ENCODE data around the gene PSG7. TPM values are rescaled to one million over a fixed set of nuclear protein-coding genes. Genes with fewer than 3 reads are reported as not detected.
"Not testable (repeated sequence)": the region's sequence is repeated elsewhere in the genome, so short reads cannot be mapped to it uniquely, and the experiment has no call there.

Gene PSG7
- not detected for total RNA-seq

DNA sequence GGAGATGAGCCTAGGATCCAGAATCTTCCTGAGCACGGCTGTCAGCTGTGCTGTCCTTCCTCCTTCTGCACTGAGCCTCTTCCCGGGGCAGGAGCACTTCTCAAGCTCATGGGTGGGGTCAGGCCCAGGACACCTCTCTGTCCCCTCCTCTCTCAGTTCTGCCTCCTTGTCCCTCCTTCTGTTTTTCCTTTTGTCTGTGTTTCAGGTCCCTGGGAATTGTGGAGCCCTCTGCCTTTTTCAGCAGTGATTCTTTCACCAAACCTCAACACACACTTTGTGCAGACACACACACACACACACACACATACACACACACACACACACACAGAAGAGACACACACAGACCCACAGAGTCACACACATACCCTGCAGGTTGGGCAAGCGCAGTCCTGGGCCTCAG lies at the start of gene PSG7:
Gene PSG7 (minus strand): TSS at position 101 of the 400 bp plus-strand sequence. CDS start 131 bp downstream, outside the sequence.
- H3K4me1 Mint-ChIP-seq (ENCODE audit: low read depth); H3K9me3 Mint-ChIP-seq (ENCODE audit: insufficient read depth); DNase-seq; H3K36me3 Mint-ChIP-seq (ENCODE audit: low read depth); H3K4me3 Mint-ChIP-seq; ATAC-seq; CTCF ChIA-PET; H3K27ac Mint-ChIP-seq; H3K27me3 Mint-ChIP-seq (ENCODE audit: low read depth); POLR2A ChIA-PET: not testable (repeated sequence)

DNA sequence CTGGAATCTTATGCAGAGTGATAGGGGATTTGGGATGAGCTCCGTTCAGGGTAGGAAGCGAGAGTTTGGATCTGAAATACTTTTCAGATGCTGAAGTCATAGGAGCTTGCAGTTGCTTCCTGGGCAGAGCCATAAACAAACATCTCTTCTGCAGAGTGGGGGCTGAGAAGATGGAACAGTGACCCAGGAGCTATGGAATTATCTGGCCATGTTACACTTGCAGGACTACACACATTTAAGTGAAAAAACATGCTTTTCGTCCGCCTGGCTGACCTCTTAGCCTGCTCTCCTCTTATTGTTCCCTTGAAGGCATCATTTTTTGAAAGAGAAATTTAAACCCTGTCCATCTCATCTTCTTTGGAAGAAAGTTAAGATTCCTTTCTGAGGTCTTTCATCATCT lies 48.6 kb upstream of the PSG7 start:
- Mint-ChIP-seq H3K4me1 (ENCODE audit: low read depth) (no peaks in the 10 kb centered on the region), H3K9me3 (ENCODE audit: insufficient read depth) (no peaks in the 10 kb centered on the region), H3K36me3 (ENCODE audit: low read depth) (no peaks in the 10 kb centered on the region), H3K27ac (no peak overlapping the region), H3K4me3 (no peak overlapping the region), H3K27me3 (ENCODE audit: low read depth) (no peaks in the 10 kb centered on the region)
- ChIA-PET CTCF (no interaction called here), POLR2A (no interaction called here)
- ATAC-seq (no peak), DNase-seq (no peak)

DNA sequence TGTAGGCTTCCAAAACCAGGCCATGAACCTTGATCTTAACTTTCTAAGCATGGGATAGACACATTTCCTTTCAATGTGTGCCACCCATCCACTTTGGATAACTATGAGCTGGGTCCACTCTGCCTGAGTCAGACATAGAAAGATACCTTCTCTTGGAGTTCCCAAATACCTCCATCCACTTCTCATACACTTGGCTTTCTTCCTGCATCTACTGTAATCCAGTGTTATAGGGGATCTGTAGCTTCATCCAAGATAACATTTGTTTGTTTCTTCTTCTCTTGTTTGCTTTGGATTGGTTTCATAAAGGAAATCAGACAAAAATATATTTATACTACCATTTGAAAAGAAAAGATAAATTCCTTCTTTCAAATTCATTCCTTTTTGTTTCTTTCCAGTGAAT lies 45.1 kb upstream of the PSG7 start:
- H3K36me3 Mint-ChIP-seq (ENCODE audit: low read depth); CTCF ChIA-PET; ATAC-seq; DNase-seq; H3K27me3 Mint-ChIP-seq (ENCODE audit: low read depth); H3K9me3 Mint-ChIP-seq (ENCODE audit: insufficient read depth); H3K27ac Mint-ChIP-seq; POLR2A ChIA-PET; H3K4me1 Mint-ChIP-seq (ENCODE audit: low read depth); H3K4me3 Mint-ChIP-seq: not testable (repeated sequence)

DNA sequence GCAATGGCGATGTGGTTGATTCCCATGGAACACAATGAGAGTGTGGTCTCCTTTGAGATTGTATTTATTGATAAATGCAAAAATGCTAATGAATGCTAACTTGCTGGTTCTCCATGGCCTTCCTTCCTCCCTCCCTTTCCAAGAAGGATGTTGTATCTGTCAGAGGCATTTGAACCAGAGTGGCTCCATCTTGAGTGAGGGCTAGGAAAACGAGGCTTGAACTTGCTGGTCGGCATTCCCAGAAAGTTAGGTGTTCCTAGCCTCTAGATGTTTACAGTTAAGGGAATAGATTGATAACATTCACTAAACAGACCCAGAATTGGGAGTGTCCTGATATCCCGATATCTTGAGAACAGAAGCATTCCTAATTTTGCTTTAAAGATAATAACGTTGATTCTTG lies 34.4 kb upstream of the PSG7 start:
- H3K36me3 Mint-ChIP-seq (ENCODE audit: low read depth); DNase-seq; CTCF ChIA-PET; H3K4me3 Mint-ChIP-seq; H3K27ac Mint-ChIP-seq; H3K27me3 Mint-ChIP-seq (ENCODE audit: low read depth); POLR2A ChIA-PET; ATAC-seq; H3K9me3 Mint-ChIP-seq (ENCODE audit: insufficient read depth); H3K4me1 Mint-ChIP-seq (ENCODE audit: low read depth): not testable (repeated sequence)

DNA sequence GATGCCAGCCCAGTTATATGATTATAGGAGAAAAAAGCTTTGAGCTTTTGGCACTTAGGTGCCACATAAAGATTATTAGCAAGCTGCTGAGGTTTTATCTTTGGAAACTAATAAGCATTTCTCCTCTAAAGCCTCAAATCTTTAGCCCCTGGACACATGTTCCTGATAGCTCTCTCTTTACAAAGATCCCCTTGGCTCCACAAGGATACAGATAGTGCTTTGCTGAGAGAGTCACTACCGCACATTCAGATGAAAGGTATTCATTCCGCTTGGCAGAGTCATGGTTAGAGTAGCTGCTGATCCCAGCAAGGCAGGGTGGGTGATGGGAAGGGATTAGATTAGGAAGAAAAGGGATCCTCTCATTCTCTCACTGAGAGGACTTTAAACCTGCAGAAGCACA lies 28.2 kb upstream of the PSG7 start:
- H3K9me3 Mint-ChIP-seq (ENCODE audit: insufficient read depth) = no peaks in the 10 kb centered on the region
- POLR2A ChIA-PET = no interaction called here
- H3K27me3 Mint-ChIP-seq (ENCODE audit: low read depth) = no peaks in the 10 kb centered on the region
- no peak overlapping the region for H3K4me3 Mint-ChIP-seq
- no peaks in the 10 kb centered on the region for H3K36me3 Mint-ChIP-seq (ENCODE audit: low read depth)
- CTCF ChIA-PET = no interaction called here
- no peak overlapping the region for H3K27ac Mint-ChIP-seq
- no peak for DNase-seq
- no peaks in the 10 kb centered on the region for H3K4me1 Mint-ChIP-seq (ENCODE audit: low read depth)
- no peak for ATAC-seq

DNA sequence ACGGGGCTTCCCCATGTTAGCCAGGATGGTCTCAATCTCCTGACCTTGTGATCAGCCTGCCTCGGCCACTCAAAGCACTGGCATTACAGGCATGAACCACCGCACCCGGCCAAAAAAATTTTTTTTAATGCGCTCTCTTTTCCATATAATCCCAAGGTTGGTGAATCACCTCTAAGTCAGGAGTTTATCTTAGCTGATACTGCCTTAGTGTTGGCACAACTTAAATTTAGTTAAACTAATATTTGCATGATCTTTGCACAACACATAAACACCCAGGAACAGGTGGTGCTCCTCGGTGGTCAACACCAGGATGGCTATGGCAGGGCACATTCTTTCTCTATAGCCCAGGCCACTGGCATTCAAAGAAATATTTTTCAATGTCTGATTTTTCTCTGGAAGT lies 24.1 kb upstream of the PSG7 start:
- Mint-ChIP-seq H3K4me3 (no peak overlapping the region), H3K27ac (no peak overlapping the region), H3K27me3 (ENCODE audit: low read depth) (no peaks in the 10 kb centered on the region), H3K4me1 (ENCODE audit: low read depth) (no peaks in the 10 kb centered on the region), H3K9me3 (ENCODE audit: insufficient read depth) (no peaks in the 10 kb centered on the region), H3K36me3 (ENCODE audit: low read depth) (no peaks in the 10 kb centered on the region)
- ATAC-seq (no peak), DNase-seq (no peak)
- ChIA-PET CTCF (no interaction called here), POLR2A (no interaction called here)

DNA sequence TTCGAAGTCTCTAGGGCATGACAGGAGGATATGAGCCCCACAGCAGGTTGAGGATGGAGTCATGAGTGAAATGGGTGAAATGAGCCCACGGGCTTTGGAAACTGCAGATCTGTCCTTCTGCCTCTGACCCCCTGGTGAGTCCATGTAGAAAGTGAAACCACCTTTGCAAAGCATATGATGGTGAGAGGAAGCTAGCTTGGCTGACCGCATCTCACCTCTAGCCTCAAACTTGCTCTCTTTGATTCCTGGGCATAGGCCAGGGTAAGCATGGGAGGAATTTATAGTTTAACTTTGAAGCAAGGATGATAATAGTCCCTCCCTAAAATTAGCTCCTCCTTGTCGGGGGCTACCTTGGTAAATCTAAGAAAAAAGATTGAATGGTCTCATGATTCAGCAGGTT lies 15.1 kb upstream of the PSG7 start:
- H3K36me3 Mint-ChIP-seq (ENCODE audit: low read depth); H3K4me1 Mint-ChIP-seq (ENCODE audit: low read depth); CTCF ChIA-PET; H3K27ac Mint-ChIP-seq; H3K9me3 Mint-ChIP-seq (ENCODE audit: insufficient read depth); ATAC-seq; DNase-seq; POLR2A ChIA-PET; H3K4me3 Mint-ChIP-seq; H3K27me3 Mint-ChIP-seq (ENCODE audit: low read depth): not testable (repeated sequence)

DNA sequence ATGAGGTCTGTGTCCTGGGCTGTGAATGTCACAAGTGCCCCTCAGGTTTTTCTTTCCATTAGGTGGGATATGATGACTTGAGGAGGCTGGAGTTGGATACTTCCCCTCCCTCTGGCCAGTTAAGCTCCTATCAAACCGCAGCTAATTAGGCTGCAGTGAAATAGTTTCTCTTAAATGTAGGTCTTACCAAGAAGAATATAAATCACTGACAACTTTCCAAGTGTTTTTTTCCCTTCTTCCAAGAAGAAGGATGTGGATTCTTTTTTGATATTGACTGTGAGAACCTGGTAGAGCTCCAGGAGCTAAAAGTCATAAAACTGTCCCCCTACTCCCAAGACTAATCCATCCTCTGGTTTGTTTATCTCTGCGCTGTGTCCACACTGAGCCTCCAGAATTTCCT lies 14.5 kb upstream of the PSG7 start:
- CTCF ChIA-PET; H3K4me3 Mint-ChIP-seq; H3K4me1 Mint-ChIP-seq (ENCODE audit: low read depth); H3K9me3 Mint-ChIP-seq (ENCODE audit: insufficient read depth); H3K36me3 Mint-ChIP-seq (ENCODE audit: low read depth); DNase-seq; H3K27ac Mint-ChIP-seq; POLR2A ChIA-PET; ATAC-seq; H3K27me3 Mint-ChIP-seq (ENCODE audit: low read depth): not testable (repeated sequence)

DNA sequence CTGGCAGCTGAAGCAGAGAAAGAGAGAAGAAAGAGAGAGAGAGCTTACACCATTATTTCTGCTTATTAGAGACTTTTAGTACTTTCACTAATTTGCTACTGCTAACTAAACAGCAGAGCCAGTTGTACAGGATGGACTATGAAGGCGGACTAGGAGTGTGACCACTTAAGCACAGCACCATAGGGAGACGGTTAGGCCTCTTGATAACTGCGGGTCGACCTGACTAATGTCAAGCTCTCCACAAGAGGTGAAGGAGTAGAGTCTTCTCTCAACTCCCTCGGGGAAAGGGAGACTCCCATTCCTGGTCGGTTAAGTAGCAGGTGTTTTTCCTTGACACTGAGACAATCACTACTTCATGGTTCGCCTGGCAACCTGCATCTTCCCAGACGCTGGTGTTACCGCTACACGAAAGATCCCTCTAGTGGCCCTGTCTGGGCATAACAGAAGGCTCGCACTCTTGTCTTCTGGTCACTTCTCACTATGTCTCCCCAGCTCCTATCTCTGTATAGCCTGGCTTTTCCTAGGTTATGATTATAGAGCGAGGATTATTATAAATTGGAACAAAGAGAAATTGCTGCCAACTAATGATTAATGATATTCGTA lies 5.3 kb upstream of the PSG7 start:
- ATAC-seq (no peak), DNase-seq (peak; percentile 24)
- H3K36me3 Mint-ChIP-seq (ENCODE audit: low read depth) = no peaks in the 10 kb centered on the region
- no peaks in the 10 kb centered on the region for H3K4me1 Mint-ChIP-seq (ENCODE audit: low read depth)
- H3K27me3 Mint-ChIP-seq (ENCODE audit: low read depth) = peaks cover 3% of the 10 kb centered on the region
- POLR2A ChIA-PET = no interaction called here
- no peak overlapping the region for H3K27ac Mint-ChIP-seq
- H3K9me3 Mint-ChIP-seq (ENCODE audit: insufficient read depth) = no peaks in the 10 kb centered on the region
- CTCF ChIA-PET = no interaction called here
- H3K4me3 Mint-ChIP-seq = no peak overlapping the region

DNA sequence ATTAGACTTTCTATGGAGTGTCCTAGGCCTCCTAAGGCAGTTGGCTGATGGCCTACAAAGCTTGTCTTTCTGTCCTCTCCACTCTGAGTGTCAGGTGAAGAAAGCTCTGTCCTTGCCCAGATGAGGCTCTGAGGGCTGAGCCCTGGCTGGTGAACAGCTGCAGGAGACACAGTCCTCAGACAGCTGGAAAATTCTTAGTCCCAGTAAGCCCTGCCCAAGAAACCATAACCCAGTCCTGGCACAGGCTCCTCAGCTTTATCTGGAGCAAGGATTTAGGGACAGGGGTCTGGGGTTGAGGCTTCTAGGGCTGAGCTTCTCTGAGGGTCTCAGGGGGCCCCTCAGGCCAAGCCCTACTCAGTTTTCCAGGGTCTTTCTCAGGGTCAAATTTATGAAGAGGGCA lies 2.3 kb downstream of the PSG7 start:
- DNase-seq; H3K4me1 Mint-ChIP-seq (ENCODE audit: low read depth); H3K4me3 Mint-ChIP-seq; ATAC-seq; H3K27ac Mint-ChIP-seq; POLR2A ChIA-PET; H3K36me3 Mint-ChIP-seq (ENCODE audit: low read depth); CTCF ChIA-PET; H3K27me3 Mint-ChIP-seq (ENCODE audit: low read depth); H3K9me3 Mint-ChIP-seq (ENCODE audit: insufficient read depth): not testable (repeated sequence)

DNA sequence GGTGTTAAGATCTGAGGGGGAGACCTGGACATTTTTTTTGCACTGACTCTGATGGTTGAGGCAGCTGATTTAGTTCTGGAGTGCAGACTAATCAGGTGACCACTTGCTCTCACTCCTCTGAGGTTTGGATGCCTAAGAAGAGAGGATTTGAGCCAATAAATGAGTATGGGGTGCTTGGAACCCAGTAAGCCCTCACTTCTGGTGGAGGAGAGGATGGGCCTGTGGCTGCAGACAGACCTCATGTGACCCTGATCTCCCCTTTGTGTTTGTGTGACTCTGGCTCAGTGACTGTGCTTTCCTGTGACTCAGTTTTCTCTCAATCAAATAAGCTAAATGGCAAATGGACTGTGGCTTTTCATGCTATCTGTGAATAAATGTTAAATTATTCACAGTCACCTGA lies 2.8 kb downstream of the PSG7 start:
- CTCF ChIA-PET; ATAC-seq; DNase-seq; H3K27me3 Mint-ChIP-seq (ENCODE audit: low read depth); H3K27ac Mint-ChIP-seq; H3K9me3 Mint-ChIP-seq (ENCODE audit: insufficient read depth); H3K4me1 Mint-ChIP-seq (ENCODE audit: low read depth); POLR2A ChIA-PET; H3K4me3 Mint-ChIP-seq; H3K36me3 Mint-ChIP-seq (ENCODE audit: low read depth): not testable (repeated sequence)

DNA sequence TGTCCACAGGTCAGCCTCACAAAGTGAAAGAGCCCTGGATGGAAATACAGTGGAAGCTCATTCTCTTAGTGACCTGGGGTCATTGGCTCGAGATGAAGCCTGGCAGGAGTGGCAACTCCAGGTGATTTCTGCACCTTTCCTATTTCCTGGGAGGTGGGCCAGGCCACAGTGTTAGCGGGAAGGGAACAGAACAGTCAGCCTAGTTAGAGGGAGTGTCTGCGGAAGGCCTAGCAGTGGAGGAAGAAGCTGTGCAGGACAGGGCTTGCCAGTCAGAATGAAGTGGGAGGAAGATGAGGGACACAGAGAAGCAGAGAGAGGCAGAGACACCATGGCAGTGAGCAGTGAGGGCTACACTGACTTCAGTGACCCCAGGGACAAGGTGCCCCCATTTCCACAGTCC lies 3.6 kb downstream of the PSG7 start:
- DNase-seq; CTCF ChIA-PET; H3K27me3 Mint-ChIP-seq (ENCODE audit: low read depth); H3K27ac Mint-ChIP-seq; H3K36me3 Mint-ChIP-seq (ENCODE audit: low read depth); H3K4me3 Mint-ChIP-seq; H3K4me1 Mint-ChIP-seq (ENCODE audit: low read depth); ATAC-seq; H3K9me3 Mint-ChIP-seq (ENCODE audit: insufficient read depth); POLR2A ChIA-PET: not testable (repeated sequence)

DNA sequence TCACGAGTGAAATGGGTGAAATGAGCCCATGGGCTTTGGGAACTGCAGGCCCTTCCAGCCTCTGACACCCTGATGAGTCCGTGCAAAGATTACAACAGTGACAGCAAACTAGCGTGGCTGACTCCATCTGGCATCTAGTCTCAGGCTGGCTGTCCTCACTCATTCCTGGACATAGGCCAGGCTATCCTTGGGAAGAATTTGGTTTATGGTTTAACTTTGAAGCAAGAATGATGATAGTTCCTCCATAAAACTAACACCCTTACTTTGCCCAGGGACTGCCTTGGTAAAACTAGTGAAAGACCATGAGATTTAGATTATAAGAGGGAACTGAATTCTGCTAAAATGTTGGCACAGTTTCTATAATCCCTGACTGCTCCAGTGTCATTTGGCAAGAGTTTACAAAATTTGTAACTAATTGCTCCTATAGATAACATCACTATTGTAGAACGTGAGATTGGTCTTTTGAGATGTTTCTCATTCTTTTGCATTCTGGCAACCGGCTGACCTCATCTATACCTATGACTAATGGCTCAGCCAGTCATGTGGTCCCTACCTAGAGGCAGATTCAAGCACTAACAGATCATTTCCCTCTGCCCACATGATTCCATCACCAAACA lies 4.4 kb downstream of the PSG7 start:
- H3K4me1 Mint-ChIP-seq (ENCODE audit: low read depth); DNase-seq; H3K9me3 Mint-ChIP-seq (ENCODE audit: insufficient read depth); H3K27me3 Mint-ChIP-seq (ENCODE audit: low read depth); ATAC-seq; H3K27ac Mint-ChIP-seq; POLR2A ChIA-PET; H3K36me3 Mint-ChIP-seq (ENCODE audit: low read depth); CTCF ChIA-PET; H3K4me3 Mint-ChIP-seq: not testable (repeated sequence)

All from activated CD8-positive, alpha-beta T cell treated with anti-CD3 and anti-CD28 coated beads, Interleukin-2, amount 10 ng/mL, durations not matched to agents 7 days and 5 days (primary cell).